ENCODE results near the gene CCDC88A.
A peak's percentile ranks its signal among the peaks of the same experiment; 100 is the strongest.
"Not testable (repeated sequence)": the region's sequence is repeated elsewhere in the genome, so short reads cannot be mapped to it uniquely, and the experiment has no call there.

CCDC88A gene, protein sequence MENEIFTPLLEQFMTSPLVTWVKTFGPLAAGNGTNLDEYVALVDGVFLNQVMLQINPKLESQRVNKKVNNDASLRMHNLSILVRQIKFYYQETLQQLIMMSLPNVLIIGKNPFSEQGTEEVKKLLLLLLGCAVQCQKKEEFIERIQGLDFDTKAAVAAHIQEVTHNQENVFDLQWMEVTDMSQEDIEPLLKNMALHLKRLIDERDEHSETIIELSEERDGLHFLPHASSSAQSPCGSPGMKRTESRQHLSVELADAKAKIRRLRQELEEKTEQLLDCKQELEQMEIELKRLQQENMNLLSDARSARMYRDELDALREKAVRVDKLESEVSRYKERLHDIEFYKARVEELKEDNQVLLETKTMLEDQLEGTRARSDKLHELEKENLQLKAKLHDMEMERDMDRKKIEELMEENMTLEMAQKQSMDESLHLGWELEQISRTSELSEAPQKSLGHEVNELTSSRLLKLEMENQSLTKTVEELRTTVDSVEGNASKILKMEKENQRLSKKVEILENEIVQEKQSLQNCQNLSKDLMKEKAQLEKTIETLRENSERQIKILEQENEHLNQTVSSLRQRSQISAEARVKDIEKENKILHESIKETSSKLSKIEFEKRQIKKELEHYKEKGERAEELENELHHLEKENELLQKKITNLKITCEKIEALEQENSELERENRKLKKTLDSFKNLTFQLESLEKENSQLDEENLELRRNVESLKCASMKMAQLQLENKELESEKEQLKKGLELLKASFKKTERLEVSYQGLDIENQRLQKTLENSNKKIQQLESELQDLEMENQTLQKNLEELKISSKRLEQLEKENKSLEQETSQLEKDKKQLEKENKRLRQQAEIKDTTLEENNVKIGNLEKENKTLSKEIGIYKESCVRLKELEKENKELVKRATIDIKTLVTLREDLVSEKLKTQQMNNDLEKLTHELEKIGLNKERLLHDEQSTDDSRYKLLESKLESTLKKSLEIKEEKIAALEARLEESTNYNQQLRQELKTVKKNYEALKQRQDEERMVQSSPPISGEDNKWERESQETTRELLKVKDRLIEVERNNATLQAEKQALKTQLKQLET (N-terminal part only)

DNA sequence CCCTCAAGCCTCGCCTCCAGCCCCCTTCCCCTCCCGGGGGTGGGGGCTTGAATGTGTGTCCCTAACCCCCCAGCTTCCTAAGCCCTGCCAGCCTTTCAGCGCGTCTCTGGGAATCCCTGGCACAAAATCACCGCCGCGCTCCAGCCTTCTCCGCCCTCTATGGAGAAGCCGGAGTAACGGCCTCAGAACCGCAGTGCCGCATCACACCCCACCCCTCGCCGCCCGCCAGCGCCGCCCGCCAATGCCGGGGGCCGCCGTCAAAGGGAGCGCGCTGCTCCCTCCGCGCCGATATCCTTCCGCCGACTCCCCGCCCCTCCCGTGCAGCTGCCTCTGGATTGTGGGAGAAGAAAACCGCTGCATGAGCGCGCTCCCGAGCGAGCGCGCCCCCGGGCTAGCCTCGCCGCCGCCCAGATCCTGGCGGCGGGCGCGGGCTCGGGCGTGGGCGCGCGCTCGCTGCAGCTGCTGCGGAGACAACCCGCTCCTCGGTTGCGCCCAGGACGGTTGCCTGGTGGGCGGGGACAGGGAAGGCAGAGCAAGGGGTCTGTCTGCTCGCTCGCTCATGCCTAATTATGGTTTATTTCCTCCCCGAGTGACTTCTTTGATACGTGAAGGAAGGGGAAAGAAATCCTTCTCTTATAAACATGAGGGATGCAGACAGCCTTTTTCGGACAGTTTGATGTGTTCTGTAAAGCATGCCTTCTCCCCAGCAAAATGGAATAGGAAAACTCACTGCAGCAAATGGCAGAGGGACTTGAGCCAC lies at the start of gene CCDC88A:
TSS of gene CCDC88A (minus strand) at position 178 of the 760 bp plus-strand sequence. CDS start 777 bp downstream, outside the sequence.
- DNase-seq = peak; percentile 88

DNA sequence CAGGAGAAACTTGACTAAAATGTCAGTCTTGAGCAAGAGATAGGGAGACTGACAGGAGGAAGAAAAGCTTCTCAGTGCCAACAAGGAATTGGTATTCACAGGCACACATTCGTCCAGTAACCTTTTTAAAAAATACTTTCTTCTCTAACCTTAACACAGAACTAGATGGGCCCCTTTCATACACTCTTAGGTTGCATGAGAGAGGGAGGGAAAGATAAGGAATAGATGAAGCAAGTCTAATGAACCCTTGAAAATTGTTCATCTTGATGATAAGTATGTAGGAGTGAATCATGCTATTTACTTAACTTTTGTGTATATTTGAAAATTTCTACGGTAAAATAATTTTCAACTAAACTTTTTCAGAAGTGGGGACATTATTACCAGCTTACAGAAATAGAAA lies 42.0 kb upstream of the CCDC88A start:
- no peak for DNase-seq

DNA sequence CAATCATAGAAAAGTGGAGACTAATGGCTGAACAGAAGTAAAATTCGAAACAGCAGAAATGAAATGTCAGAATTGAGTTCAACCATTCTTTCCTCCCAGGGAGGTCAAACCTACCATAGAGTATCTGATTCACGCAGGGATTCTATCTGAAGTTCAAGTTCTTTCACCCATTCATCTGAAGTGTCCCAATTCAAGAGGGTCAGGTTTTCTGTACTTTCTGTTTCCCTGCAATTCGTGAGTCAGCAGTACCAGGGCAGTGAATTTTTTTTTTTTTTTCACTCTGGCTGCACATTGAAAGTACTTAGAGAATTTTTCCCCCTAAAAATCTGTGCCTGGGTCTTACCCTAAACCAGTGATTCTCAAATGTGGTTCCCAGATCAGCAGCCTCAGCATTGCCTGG lies 40.9 kb upstream of the CCDC88A start:
- DNase-seq = no peak

DNA sequence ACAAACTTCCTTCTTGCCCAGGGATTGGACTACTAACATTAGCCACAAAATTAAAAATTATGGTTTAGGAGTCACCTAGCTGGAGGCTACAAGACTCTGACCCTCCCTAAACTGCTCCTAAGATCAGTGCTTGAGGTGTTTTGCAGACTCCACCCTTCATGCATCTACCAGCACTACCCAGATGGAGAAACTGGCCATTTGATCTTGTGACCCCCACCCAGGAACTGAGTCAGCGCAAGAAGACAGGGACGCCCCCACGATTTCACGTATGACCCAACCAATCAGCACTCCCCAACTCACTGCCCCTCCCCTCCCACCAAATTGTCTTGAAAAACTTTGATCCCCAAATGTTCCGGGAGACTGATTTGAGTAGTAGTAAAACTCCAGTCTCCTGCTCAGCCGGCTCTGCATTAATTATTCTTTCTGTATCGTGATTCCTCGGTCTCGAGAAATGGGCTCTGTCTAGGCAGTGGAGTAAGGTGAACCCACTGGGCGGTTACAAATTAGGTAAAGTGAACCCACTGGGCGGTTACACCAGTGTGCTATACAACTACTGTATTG lies 40.1 kb upstream of the CCDC88A start:
- no peak for DNase-seq

DNA sequence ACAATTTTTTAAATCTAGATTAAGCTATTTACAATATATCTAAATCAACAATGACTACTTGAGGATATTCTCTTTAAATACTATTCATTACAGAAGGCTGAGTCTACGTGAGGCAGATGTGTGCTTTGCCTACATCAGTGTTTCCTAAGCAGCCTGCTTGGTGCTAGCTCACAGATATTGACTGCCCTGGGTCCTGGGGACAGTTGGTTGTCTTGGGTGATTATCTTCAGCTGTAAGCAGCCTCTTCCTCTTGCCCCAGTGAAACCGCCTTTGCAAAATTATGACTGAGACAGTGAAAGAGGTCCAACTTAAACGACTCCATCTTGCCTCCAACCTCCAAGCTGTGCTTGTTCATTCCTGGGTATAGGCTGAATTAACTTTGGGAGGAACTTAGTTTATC lies 39.6 kb upstream of the CCDC88A start:
- DNase-seq = no peak

DNA sequence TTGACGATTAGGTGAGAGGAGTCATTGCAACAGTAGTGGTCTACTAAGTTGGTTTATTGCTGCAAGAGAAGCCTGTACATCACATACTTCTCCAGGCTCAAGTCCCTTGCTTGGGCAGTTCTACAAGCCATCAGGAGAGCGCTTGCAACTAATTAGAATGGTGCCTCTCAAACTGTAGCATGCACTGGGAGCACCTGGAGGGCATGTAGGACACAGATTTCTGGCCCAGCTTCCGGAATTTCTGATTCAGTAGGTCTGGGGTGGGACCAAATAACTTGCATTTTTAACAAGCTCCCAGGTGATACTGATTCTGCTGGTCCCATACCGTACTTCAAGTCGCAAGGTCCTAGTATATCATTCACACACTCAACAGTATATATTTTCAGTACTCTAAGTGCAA lies 34.5 kb upstream of the CCDC88A start:
- no peak for DNase-seq

DNA sequence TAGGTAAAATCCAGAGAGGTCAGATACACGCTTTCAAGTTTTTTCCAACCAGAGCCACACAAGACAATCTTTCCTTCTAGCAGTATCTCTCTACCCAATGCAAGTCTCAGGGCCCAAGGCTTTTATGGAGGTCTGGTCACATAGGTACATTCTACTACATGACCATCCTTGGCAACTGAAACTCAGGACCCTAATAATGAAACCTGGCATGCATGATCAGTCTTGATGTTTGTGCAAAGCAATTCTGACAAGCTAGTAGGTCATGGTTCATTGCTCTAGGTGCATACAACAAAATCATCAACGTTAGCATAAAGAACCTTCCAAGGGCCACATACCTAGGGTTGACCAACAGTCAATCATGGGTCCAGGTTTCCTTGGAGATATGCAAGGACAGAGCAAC lies 33.2 kb upstream of the CCDC88A start:
- DNase-seq = no peak

DNA sequence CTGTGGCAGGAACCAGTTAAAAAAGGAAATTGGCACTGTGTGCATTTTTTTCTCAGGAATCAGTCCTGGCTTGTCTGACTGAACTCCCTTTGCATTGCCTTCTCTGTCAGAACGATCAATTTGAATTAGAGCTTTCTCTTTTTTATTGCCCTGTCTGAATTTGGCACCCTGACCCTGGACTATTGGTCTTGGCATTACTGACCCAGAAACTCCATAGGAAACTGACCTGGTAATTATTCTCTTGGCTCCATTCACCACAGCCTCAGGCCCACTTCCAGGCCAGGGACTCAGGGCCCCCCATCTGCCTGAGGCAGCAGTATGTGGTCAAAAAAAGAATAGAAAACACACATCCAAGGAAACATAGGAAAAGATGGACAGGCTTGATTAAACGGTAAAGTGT lies 32.0 kb upstream of the CCDC88A start:
- DNase-seq = no peak

DNA sequence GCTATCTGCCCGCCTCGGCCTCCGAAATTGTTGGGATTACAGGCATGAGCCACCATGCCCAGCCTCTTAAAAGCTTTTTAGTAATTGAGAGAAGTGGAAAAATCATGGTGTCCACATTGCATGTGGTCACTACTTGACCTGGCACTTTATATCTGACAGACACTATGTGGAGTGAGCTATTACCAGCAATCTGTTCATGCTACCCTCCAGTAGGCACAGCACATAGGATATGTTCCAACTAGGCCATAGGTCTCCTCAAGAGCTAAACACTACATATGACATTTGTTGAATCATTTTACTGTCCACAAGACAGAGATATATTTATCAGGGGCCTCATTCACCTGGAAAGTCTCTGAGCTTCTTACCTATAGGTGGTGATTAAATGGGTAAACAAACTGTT lies 30.4 kb upstream of the CCDC88A start:
- DNase-seq = not testable (repeated sequence)

DNA sequence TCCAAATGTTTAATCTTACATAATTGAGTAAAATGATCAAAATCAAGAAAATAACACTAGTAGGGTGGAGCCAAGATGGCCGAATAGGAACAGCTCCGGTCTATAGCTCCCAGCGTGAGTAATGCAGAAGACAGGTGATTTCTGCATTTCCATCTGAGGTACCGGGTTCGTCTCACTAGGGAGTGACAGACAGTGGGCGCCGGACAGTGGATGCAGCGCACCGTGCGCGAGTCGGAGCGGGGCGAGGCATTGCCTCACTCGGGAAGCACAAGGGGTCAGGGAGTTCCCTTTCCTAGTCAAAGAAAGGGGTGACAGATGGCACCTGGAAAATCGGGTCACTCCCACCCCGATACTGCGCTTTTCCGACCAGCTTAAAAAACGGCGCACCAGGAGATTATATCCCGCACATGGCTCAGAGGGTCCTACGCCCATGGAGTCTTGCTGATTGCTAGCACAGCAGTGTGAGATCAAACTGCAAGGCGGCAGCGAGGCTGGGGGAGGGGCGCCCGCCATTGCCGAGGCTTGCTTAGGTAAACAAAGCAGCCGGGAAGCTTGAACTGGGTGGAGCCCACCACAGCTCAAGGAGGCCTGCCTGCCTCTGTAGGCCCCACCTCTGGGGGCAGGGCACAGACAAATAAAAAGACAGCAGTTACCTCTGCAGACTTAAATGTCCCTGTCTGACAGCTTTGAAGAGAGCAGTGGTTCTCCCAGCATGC lies 22.5 kb upstream of the CCDC88A start:
- DNase-seq = not testable (repeated sequence)

DNA sequence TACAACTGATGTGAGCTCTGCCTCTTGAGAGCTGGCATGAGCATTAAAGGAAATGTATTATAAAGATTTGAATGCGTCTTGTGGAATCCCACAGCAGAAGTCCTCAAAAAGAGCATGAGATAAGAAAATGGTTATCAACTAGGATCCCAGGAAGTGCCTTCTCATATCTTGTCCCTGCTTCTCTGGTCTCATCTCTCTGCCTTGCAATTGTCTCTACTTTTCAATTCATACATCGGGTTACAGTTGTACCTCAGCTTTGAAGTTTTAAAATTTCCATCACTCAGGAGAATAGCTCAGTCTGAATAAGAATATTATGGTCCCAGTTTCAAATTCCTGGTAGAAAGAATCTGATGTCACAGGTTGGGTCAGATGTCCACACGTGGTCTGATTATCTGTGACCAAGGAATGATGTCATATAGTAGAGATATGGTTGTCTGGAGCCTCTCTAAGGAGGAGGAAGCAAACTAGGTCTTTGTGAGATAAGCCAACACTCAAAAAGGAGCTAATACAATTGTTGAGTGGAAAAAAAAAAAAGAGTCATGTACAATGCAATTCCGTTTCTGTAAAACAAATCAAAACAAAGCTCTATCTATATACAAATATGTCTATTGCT lies 21.7 kb upstream of the CCDC88A start:
- DNase-seq = no peak

DNA sequence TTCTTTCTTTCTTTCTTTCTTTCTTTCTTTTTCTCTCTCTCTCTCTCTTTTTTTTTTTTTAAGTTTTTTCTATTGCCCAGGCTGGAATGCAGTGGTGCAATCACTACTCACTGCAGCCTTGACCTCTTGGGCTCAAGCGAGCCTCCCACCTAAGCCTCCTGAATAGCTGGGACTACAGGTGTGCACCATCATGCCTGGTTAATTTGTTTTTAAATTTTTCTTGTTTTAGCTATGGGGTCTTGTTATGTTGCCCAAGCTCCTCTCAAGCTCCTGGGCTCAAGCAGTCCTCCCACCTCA lies 19.4 kb upstream of the CCDC88A start:
- no peak for DNase-seq

DNA sequence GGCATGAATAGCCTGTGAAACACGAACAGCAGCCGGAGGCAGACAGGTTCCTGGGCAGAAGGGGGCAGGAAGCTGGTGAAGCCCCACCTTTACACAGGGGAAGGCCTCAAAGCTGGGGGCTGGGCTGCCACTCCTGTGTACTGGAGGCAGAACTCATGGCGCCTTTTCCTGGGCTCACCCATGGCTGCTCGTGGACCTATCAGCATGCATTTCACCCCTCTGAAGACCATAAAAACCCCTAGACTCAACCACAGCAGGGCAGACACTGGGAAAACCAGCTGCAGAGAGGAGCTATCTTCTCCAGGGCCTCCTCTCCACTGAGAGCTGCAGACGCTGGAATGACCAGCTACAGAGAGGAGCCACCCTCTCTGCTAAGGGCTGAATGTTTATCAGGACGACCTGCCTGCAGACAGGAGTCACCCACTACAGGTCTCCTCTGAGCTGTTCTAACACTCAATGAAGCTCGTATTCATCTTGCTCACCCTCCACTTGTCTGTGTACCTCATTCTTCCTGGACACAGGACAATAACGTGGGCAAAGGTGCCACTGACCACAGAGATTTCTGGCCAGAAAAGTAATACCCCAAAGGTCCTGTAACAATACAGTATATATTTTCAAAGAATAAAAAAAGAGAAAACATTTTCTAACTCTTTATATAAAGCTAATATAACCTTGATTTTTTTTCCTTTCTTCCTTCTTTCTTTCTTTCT lies 18.9 kb upstream of the CCDC88A start:
- DNase-seq = no peak

DNA sequence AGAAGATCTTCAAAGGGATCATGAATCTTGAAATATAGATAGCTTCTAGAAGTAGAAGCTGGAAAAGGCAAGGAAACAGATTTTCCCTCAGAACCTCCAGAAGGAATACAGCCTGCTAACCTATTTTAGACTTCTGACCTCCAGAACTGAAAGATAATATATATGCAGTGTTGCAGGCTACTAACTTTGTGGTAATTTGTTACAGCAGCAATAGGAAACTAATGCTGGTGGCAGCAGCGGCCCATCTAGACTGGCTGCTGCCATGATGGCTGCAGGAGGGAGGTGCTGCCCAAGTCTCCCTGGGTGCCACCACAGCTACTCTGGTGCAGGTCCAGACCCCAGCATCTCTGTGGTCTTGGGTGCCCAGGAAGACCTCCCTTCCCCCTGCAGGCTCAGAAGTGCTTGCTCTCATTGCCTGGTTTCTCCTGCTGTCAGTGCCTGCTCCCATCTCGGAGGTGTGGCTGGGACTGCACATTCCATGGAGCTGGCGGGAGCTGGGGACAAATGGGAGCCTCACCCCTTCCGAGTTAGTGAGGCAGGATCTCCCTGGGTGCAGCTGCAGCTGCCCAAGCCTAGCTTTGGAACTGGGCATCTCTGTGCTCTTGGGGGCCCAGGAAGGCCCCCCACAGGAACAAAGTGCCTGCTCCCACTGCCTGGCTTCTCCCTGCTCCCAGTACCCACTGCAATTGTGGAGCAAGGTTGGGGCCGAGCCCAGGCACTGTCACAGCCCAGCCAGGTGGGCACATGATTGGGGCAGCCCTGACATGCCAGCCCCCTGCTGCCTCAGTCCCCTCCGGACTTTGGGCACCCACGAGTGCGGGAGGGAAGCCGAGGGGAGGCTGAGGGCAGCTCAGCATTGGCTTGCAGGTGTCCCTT lies 18.1 kb upstream of the CCDC88A start:
- no peak for DNase-seq

DNA sequence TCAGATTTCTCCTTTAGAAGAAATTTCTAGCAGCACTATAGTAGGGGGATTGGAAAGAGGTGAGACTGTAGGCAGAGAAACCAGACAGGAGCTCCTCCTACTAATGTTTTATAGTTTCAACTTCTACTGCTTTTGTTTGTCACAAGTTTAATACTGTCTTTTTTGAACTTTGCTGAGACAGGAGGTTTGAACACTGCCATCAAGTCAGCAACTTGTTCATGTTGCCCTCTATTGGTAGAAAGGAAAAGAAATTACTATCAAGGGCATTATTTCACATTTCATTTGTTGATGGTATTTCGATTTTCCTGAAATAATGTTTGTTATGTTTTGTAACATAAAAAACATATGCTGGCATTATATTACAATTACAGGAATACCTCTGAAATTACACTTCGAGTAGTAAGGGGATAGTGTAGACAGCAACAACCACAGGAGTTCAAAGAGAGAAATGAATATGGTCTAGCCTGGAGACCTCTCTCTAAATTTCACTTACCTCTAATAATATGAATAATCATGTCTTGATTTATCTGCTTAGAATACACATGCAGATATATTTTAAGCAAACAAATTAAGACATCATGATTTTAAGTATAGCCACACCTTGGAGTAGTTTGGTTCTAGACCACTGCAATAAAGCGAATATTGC lies 12.4 kb upstream of the CCDC88A start:
- no peak for DNase-seq

DNA sequence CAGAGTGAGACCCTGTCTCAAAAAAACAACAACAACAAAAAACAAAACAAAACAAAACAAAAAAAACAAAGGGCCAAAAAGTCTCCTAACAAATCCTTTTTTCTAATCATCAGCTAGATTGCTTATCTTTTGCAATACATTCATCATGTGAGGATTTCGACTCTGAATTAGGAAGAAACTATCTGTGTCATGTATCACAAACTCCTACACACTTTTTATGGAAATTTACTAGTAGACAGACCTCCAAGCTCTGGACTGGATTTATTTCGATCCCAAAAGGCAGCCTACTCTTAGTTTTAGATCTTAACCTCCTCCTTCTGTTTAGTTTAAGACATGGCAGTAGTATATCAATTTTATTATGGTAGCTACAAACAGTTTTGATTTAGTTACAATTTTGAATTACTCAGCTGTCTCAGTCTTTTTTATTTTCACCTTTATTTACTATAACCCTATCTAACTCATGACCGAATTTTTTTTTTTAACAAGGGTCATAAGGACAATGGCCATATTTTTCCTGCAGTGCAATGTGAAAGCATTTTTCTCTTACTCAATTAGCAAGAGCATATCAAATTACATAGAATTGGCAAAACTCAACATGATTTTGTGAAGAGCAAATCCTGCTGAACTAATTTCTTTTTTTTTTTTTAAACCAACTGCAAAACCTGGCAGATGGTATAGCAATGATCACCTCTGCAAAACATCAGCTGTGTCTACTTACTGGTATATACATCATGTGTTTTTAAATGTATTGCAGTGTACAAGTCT lies 10.7 kb upstream of the CCDC88A start:
- no peak for DNase-seq

DNA sequence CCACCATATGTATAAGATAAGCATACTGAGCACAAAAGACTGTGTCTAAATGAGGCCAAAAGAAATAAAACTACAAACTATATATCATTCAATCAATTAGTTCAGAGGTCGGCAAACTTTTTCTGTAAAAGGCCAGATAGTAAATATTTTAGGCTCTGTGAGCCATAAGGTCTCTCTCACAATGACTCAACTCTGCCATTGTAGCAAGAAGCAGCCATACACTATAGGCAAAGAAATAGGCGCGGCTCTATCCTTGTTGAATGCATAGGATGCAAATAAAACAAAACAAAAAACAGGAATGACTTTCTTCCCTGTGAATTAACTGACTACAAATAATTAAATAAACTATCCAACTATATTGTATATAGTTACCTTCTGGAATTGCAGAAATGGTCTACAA lies 8.6 kb upstream of the CCDC88A start:
- no peak for DNase-seq

DNA sequence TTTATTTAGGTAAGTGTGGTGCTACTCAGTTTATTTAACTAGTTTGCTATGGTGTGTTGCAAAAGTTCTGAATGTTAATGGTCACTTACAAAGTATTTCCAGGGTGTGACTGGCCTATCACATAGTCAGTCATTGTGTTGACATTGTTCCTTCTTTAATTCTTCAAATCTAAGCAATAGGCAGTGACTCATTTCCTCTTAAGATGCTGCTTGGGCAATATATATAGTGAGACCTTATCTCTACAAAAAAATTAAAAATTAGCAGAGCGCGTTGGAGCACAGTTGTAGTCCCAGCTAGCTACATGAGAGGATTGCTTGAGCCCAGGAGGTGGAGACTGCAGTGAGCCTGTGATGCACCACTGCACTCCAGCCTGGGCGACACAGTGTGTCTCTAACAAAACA lies 5.8 kb upstream of the CCDC88A start:
- DNase-seq = no peak

Data from activated naive CD4-positive, alpha-beta T cell treated with Interleukin-2 at 50 U/mL for 16 hours (primary cell).